Breast epithelium (tissue), 4 donors: Measurements from ENCODE around the gene NUP50. TPM values are rescaled to one million over a fixed set of nuclear protein-coding genes. Genes with fewer than 3 reads are reported as not detected.

ENCODE experiments used
- DNase-seq, 2 donors: peaks; one replicate each; pipeline ENCODE4 v3.0.0-alpha.2; 2019; ENCODE audit warnings: low spot score in 2 of 2
- H3K27ac ChIP-seq, 2 donors: fragments of 200-600 bp; sonication (generic) in 1 of 2; one replicate each; pipeline ENCODE4 v1.5.1; 2016 to 2019; ENCODE audit warnings: mild to moderate bottlenecking in 1 of 2
- H3K27me3 ChIP-seq, 2 donors: fragments of 200-600 bp; sonication (generic) in 1 of 2; one replicate each; pipeline versions ENCODE4 v1.5.1 to v1.6.0; 2017 to 2019; ENCODE audit warnings: control low read depth in 1 of 2, mild to moderate bottlenecking in 1 of 2
- H3K36me3 ChIP-seq: fragments of 200-600 bp; one replicate; pipeline ENCODE4 v1.5.1; 2019
- H3K4me1 ChIP-seq, 2 donors: fragments of 200-600 bp; sonication (generic); one replicate each; pipeline ENCODE4 v1.5.1; 2016 to 2019; ENCODE audit warnings: control low read depth in 1 of 2
- H3K4me3 ChIP-seq, 3 donors: fragments of 200-600 bp; sonication (generic); 1 replicate in 2 of 3; 2 replicates in 1 of 3; pipeline ENCODE4 v1.5.1; 2016 to 2019; ENCODE audit warnings: mild to moderate bottlenecking in 3 of 3, moderate library complexity in 2 of 3
- H3K9me3 ChIP-seq, 2 donors: fragments of 200-600 bp; sonication (generic) in 1 of 2; one replicate each; pipeline ENCODE4 v1.5.1; 2016 to 2019; ENCODE audit warnings: control low read depth in 1 of 2
- CTCF ChIP-seq, 3 donors: fragments of 450-650 bp; IDR thresholded peaks; one replicate each; pipeline ENCODE4 v1.5.1; 2016 to 2017; ENCODE audit warnings: antibody characterized with exemption in 3 of 3, mild to moderate bottlenecking in 3 of 3, moderate library complexity in 3 of 3
- POLR2A ChIP-seq: fragments of 450-650 bp; IDR thresholded peaks from one replicate; pipeline ENCODE4 v1.6.1; 2016; ENCODE audit warnings: antibody characterized with exemption, mild to moderate bottlenecking, moderate library complexity
- POLR2AphosphoS5 ChIP-seq, 3 donors: sonication (generic); formaldehyde crosslinking; IDR thresholded peaks; one replicate each; pipeline ENCODE4 v1.6.1; 2017; ENCODE audit warnings: antibody characterized with exemption in 3 of 3
- intact Hi-C: fragments of 100-400 bp; cut with DNase I; formaldehyde crosslinking; loops from one replicate; pipeline ENCODE4 v1.15.1; 2023; ENCODE audit warnings: low total_unique reads
- total RNA-seq, 3 donors: library from RNA; depleted of rRNA; stranded (reverse); fragments of >200 nt; gene quantifications; one replicate each; pipeline ENCODE4 v1.1.0, GENCODE V29; 2016

NUP50 gene
- total RNA-seq, 3 donors from 2014 or later = 40.6 to 53.9 (median 49.2) TPM

- Histone ChIP-seq H3K9me3 (no peaks in the 10 kb centered on the region), H3K36me3 (no peaks in the 10 kb centered on the region), H3K27ac (no peak overlapping the region), H3K27me3 (no peaks in the 10 kb centered on the region), H3K4me1 (no peaks in the 10 kb centered on the region), H3K4me3 (no peak overlapping the region)
- DNase-seq = no peak
- intact Hi-C loops = loop anchor here (10.0 kb wide), 1 partner anchor 68 kb away; no protein-coding TSS in a partner anchor
- no peak for TF ChIP-seq CTCF (IDR thresholded peaks at IDR 0.05)
- no peak for TF ChIP-seq POLR2AphosphoS5 (IDR thresholded peaks at IDR 0.05)
- no peak for TF ChIP-seq POLR2A
Measured at GRCh38 chr22:45166932-45167331, 3.2 kb downstream of the NUP50 start.

GRCh38 chr22:45169591-45170466, 6.1 kb downstream of the NUP50 start:
- H3K4me1 ChIP-seq = no peaks in the 10 kb centered on the region
- H3K27me3 ChIP-seq = no peaks in the 10 kb centered on the region
- H3K27ac ChIP-seq = no peak overlapping the region
- H3K4me3 ChIP-seq = no peak overlapping the region
- intact Hi-C loops = loop anchor here (10.0 kb wide), 1 partner anchor 65 kb away; no protein-coding TSS in a partner anchor
- H3K36me3 ChIP-seq = no peaks in the 10 kb centered on the region
- no peak for DNase-seq
- H3K9me3 ChIP-seq = no peaks in the 10 kb centered on the region
- TF ChIP-seq POLR2A (no peak), CTCF (IDR thresholded peaks at IDR 0.05) (no peak), POLR2AphosphoS5 (IDR thresholded peaks at IDR 0.05) (no peak)

- H3K36me3 ChIP-seq = no peaks in the 10 kb centered on the region
- DNase-seq = no peak
- no peak overlapping the region for H3K4me3 ChIP-seq
- intact Hi-C loops = no loop called here
- TF ChIP-seq POLR2A (no peak), CTCF (IDR thresholded peaks at IDR 0.05) (no peak), POLR2AphosphoS5 (IDR thresholded peaks at IDR 0.05) (no peak)
- H3K27me3 ChIP-seq = no peaks in the 10 kb centered on the region
- H3K4me1 ChIP-seq = no peaks in the 10 kb centered on the region
- no peak overlapping the region for H3K27ac ChIP-seq
- H3K9me3 ChIP-seq = no peaks in the 10 kb centered on the region
Measured at GRCh38 chr22:45171830-45172229, 8.1 kb downstream of the NUP50 start.

- Histone ChIP-seq H3K27me3 (no peaks in the 10 kb centered on the region), H3K4me1 (no peaks in the 10 kb centered on the region), H3K27ac (no peak overlapping the region), H3K4me3 (no peak overlapping the region), H3K9me3 (no peaks in the 10 kb centered on the region), H3K36me3 (no peaks in the 10 kb centered on the region)
- TF ChIP-seq CTCF (IDR thresholded peaks at IDR 0.05) (no peak), POLR2A (no peak), POLR2AphosphoS5 (IDR thresholded peaks at IDR 0.05) (no peak)
- no peak for DNase-seq
- intact Hi-C loops = no loop called here
Measured at GRCh38 chr22:45172881-45173585, 9.3 kb downstream of the NUP50 start.
